Gastroesophageal sphincter (tissue), 4 donors: ENCODE data around the gene TMEM121B. TPM values are rescaled to one million over a fixed set of nuclear protein-coding genes. Genes with fewer than 3 reads are reported as not detected.

Source experiments
- ATAC-seq: fragments of 150-250 bp; one replicate; pipeline ENCODE4 v1.9.1; 2016; ENCODE audit warnings: mild to moderate bottlenecking, moderate library complexity
- H3K27ac ChIP-seq, 4 donors: fragments of 200-600 bp; sonication (generic) in 3 of 4; 1 replicate in 3 of 4; 2 replicates in 1 of 4; pipeline ENCODE4 v1.5.1; 2016 to 2019
- H3K27me3 ChIP-seq: fragments of 200-600 bp; sonication (generic); one replicate; pipeline ENCODE4 v1.5.1; 2019
- H3K36me3 ChIP-seq, 2 donors: fragments of 200-600 bp; sonication (generic); one replicate each; pipeline ENCODE4 v1.5.1; 2019; ENCODE audit warnings: control low read depth in 1 of 2
- H3K4me1 ChIP-seq, 3 donors: fragments of 200-600 bp; sonication (generic); 1 replicate in 2 of 3; 2 replicates in 1 of 3; pipeline ENCODE4 v1.5.1; 2016 to 2019; ENCODE audit warnings: control low read depth in 2 of 3
- H3K4me3 ChIP-seq, 2 donors: fragments of 200-600 bp; sonication (generic); one replicate each; pipeline ENCODE4 v1.5.1; 2019; ENCODE audit warnings: mild to moderate bottlenecking in 1 of 2, moderate library complexity in 1 of 2
- H3K9me3 ChIP-seq, 3 donors: fragments of 200-600 bp; sonication (generic); one replicate each; pipeline ENCODE4 v1.5.1; 2017 to 2019; ENCODE audit warnings: control low read depth in 2 of 3
- EP300 ChIP-seq: sonication (generic); formaldehyde crosslinking; IDR thresholded peaks from one replicate; pipeline ENCODE4 v1.6.1; 2017; ENCODE audit warnings: antibody characterized with exemption, mild to moderate bottlenecking
- POLR2A ChIP-seq, 2 donors: fragments of 450-650 bp; IDR thresholded peaks; one replicate each; pipeline ENCODE4 v1.6.1; 2017; ENCODE audit warnings: antibody characterized with exemption in 2 of 2, mild to moderate bottlenecking in 2 of 2, moderate library complexity in 1 of 2
- POLR2AphosphoS5 ChIP-seq: sonication (generic); formaldehyde crosslinking; IDR thresholded peaks from one replicate; pipeline ENCODE4 v1.6.1; 2017; ENCODE audit warnings: antibody characterized with exemption
- WGBS, 2 donors: methylation state at CpG; one replicate each; pipeline ENCODE4 v1.1.5; 2018; ENCODE audit warnings: low coverage in 1 of 2; 5-methylcytosine and 5-hydroxymethylcytosine counted together
- total RNA-seq, 4 donors: library from RNA; depleted of rRNA; stranded (reverse); fragments of >200 nt; gene quantifications; one replicate each; pipeline ENCODE4 v1.1.0, GENCODE V29; 2016
- TF ChIP-seq, protein P1 (sequence below), 4 experiments: fragments of 200-600 bp in 2 of 4; fragments of 450-650 bp in 2 of 4; sonication (generic) in 1 of 4; IDR thresholded peaks; one replicate each; pipeline ENCODE4 v1.5.1; 2017 to 2019; ENCODE audit warnings: antibody characterized with exemption in 4 of 4, mild to moderate bottlenecking in 2 of 4, moderate library complexity in 2 of 4

Gene TMEM121B
- total RNA-seq, 4 donors from 2014 or later: 0.30 to 0.81 (median 0.54) TPM

DNA sequence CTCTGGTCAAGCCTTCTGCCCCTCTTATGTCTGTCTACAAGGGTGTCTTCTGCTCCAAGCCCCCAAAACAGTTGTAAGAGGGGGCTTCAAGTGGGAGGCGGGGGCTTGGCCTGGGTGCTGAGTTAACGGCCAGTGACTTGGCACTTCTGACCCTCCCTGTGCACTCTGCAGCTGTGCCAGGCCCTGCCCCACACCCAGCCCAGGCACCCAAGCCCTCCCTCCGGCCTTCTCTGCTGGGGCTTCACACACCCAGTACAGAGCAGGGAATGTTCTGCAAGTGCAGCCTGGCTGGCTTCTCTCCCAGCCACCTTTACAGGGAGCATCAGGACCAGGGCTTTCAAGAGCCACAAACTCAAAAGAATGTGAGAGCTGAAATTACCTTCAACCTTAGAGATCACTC is 3.8 kb downstream of the TMEM121B start:
- Histone ChIP-seq H3K4me3 (no peak overlapping the region), H3K4me1 (peaks cover 0 to 26% (median 11%) of the 10 kb centered on the region in 3 donors), H3K36me3 (no peaks in the 10 kb centered on the region), H3K9me3 (no peaks in the 10 kb centered on the region), H3K27ac (no peak overlapping the region), H3K27me3 (peaks cover 57% of the 10 kb centered on the region)
- no peak for ATAC-seq
- WGBS, 2 donors: 0% methylated on average over 1 of the region's 3 CpGs; no CpG with 5 or more reads in 1 of the 2 donors
- TF ChIP-seq, protein P1, sequence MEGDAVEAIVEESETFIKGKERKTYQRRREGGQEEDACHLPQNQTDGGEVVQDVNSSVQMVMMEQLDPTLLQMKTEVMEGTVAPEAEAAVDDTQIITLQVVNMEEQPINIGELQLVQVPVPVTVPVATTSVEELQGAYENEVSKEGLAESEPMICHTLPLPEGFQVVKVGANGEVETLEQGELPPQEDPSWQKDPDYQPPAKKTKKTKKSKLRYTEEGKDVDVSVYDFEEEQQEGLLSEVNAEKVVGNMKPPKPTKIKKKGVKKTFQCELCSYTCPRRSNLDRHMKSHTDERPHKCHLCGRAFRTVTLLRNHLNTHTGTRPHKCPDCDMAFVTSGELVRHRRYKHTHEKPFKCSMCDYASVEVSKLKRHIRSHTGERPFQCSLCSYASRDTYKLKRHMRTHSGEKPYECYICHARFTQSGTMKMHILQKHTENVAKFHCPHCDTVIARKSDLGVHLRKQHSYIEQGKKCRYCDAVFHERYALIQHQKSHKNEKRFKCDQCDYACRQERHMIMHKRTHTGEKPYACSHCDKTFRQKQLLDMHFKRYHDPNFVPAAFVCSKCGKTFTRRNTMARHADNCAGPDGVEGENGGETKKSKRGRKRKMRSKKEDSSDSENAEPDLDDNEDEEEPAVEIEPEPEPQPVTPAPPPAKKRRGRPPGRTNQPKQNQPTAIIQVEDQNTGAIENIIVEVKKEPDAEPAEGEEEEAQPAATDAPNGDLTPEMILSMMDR (IDR thresholded peaks at IDR 0.05): no peak
- TF ChIP-seq POLR2AphosphoS5 (no peak), POLR2A (IDR thresholded peaks at IDR 0.05) (no peak), EP300 (no peak)

DNA sequence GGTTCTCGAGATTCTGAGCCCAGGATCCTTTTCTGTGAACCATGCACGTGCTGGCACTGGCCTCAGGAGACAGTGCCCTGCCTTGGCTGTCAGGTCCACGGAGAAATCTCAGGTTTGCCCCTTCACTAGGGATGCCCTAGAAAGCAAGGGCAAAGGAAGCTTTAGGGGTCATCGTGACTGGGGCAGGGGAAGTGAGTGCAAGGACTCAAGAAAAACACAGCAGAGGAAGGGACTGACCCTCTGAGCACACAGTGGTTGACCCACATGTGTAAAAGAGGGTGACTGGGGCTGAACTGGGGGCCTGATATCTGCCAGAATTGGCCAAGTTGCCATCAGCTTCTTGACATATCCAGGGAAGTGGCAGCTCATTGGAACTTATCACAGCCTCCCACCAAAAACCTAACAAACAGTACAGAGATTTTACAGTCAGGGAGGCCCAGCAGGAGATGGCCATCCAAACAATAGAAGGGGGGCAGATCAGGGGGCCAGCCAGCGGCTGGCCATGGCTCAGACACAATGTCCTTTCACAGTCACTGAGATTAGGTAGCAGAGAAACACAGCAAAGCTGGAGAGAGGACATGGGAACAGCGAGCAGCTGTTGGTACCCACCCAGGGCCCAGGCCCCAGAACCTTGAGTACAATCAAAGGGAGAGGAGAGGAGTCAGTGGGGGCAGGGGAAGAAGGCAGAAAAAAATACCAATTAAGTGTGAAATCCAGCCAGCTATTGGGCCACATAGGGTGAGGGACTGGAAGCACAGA is 4.4 kb downstream of the TMEM121B start:
- WGBS, 2 donors: 23 to 42% methylated on average over 2 to 4 of the region's 6 CpGs
- Histone ChIP-seq H3K27ac (no peak overlapping the region), H3K9me3 (no peaks in the 10 kb centered on the region), H3K27me3 (peaks cover 50% of the 10 kb centered on the region), H3K4me1 (peaks cover 0 to 24% (median 9%) of the 10 kb centered on the region in 3 donors), H3K4me3 (no peak overlapping the region), H3K36me3 (no peaks in the 10 kb centered on the region)
- TF ChIP-seq POLR2A (IDR thresholded peaks at IDR 0.05): no peak
- TF ChIP-seq, protein P1 (IDR thresholded peaks at IDR 0.05): no peak
- no peak for TF ChIP-seq EP300
- ATAC-seq: no peak

DNA sequence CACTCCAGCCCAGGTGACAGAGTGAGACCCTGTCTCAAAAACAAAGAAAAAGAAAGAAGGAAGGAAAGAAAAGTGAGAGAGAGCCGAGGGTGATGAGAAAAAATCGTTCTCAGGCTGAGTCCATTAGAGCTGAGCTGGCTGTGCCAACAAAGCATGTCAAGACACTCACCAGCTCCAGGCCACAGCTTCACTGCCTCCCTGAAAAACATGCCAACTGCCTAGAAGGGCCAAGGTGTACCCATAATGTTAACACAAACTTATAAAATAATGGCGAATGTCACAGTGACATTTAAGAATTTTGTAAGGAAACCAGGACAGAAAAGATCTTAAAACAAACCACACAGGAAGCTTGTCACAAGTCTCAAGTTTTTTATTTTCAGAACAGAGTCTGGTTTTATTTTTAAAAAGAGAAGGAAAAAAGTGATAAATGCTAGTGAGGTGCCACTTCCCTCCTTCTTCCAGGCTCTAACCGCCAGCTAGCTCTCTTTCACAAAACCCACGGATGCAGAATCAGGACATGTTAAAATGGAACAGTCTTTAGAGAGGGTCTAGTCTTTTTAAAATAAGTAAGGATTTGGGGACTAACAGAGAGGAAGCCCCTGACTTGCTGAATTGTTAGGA is 5.1 kb downstream of the TMEM121B start:
- no peaks in the 10 kb centered on the region for H3K9me3 ChIP-seq
- H3K4me3 ChIP-seq: no peak overlapping the region
- no peaks in the 10 kb centered on the region for H3K36me3 ChIP-seq
- TF ChIP-seq EP300 (no peak), POLR2A (IDR thresholded peaks at IDR 0.05) (no peak), POLR2AphosphoS5 (no peak)
- TF ChIP-seq, protein P1 (IDR thresholded peaks at IDR 0.05): no peak
- peaks cover 0 to 17% (median 2%) of the 10 kb centered on the region in 3 donors for H3K4me1 ChIP-seq
- ATAC-seq: no peak
- H3K27ac ChIP-seq: no peak overlapping the region
- H3K27me3 ChIP-seq: peaks cover 43% of the 10 kb centered on the region
- 40 to 60% methylated on average over 2 to 5 of the region's 5 CpGs for WGBS, 2 donors

DNA sequence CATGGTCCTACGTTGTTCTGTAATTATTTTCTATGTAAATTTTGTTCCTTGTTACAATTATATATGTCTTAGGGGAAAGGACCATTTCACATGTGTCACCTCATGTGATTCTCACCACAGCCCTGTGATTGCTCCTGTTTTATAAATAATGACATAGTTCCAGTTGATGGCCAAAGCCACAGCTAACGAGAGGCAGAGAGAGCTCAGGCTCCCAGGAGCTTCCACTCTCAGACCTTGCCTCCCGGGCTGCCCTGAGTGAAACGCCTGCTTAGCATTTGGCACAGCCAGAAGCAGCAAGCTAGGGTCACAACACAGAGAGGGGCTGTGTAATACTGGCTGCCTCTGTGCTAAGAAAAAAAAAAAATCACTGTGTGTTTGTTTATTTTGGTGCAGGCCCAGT is 5.9 kb downstream of the TMEM121B start:
- no peak for ATAC-seq
- peaks cover 0 to 9% (median 0%) of the 10 kb centered on the region in 3 donors for H3K4me1 ChIP-seq
- TF ChIP-seq, protein P1 (IDR thresholded peaks at IDR 0.05): no peak
- no peak for TF ChIP-seq POLR2AphosphoS5
- no peak for TF ChIP-seq POLR2A (IDR thresholded peaks at IDR 0.05)
- TF ChIP-seq EP300: no peak
- peaks cover 35% of the 10 kb centered on the region for H3K27me3 ChIP-seq
- H3K4me3 ChIP-seq: no peak overlapping the region
- H3K9me3 ChIP-seq: no peaks in the 10 kb centered on the region
- no peak overlapping the region for H3K27ac ChIP-seq
- H3K36me3 ChIP-seq: peaks cover 0 to 3% of the 10 kb centered on the region in 2 donors
- 67 to 80% methylated on average over 1 to 2 of the region's 4 CpGs for WGBS, 2 donors

DNA sequence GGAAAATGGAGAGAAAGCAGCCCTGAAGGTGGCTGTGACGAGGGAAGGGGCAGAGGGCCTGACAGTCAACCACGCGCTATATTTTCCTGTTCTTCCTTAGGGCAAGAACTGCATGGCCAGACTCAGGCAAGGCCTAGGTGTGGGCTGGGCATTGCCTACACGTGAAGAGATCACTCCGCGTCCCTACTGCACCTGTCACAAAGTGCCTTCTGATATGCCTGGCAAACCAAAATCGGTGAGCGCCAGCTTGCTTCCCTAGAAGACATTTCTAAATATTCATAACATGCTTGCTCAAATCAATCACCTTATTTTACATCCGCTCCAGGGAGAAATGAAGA is 6.3 kb downstream of the TMEM121B start:
- TF ChIP-seq POLR2A (IDR thresholded peaks at IDR 0.05) (no peak), POLR2AphosphoS5 (no peak), EP300 (no peak)
- TF ChIP-seq, protein P1 (IDR thresholded peaks at IDR 0.05): no peak

More for the DNA sequence above, 6.3 kb downstream of the TMEM121B start:
- ATAC-seq: no peak
- WGBS, 2 donors: 83 to 84% methylated on average over 6 to 9 of the region's 9 CpGs
- H3K9me3 ChIP-seq: no peaks in the 10 kb centered on the region
- H3K27ac ChIP-seq: no peak overlapping the region
- peaks cover 31% of the 10 kb centered on the region for H3K27me3 ChIP-seq
- H3K36me3 ChIP-seq: peaks cover 0 to 6% of the 10 kb centered on the region in 2 donors
- peaks cover 0 to 6% (median 0%) of the 10 kb centered on the region in 3 donors for H3K4me1 ChIP-seq
- H3K4me3 ChIP-seq: no peak overlapping the region
